ENCODE data around the gene TEKT5. TPM values are rescaled to one million over a fixed set of nuclear protein-coding genes. Genes with fewer than 3 reads are reported as not detected.
"Not testable (repeated sequence)": the region's sequence is repeated elsewhere in the genome, so short reads cannot be mapped to it uniquely, and the experiment has no call there.

TEKT5 gene
- total RNA-seq, 1 donor from 2014 or later: not detected

GRCh38 chr16:10637337-10638037 is 57.2 kb downstream of the TEKT5 start:
- no peak for DNase-seq (ENCODE audit: low read depth)

GRCh38 chr16:10635365-10636021 is 59.2 kb downstream of the TEKT5 start:
- no peak for DNase-seq (ENCODE audit: low read depth)

- DNase-seq (ENCODE audit: low read depth): not testable (repeated sequence)
Observed at GRCh38 chr16:10633429-10633828, 61.3 kb downstream of the TEKT5 start.

- no peak for DNase-seq (ENCODE audit: low read depth)
Observed at GRCh38 chr16:10631886-10632285, 62.8 kb downstream of the TEKT5 start.

GRCh38 chr16:10629592-10629963 is 65.2 kb downstream of the TEKT5 start:
- DNase-seq (ENCODE audit: low read depth): no peak

GRCh38 chr16:10625595-10626357 is 69.0 kb downstream of the TEKT5 start:
- DNase-seq (ENCODE audit: low read depth): peak; percentile 18

- no peak for DNase-seq (ENCODE audit: low read depth)
Observed at GRCh38 chr16:10624527-10624926, 70.2 kb downstream of the TEKT5 start.

GRCh38 chr16:10623059-10623458 is 71.7 kb downstream of the TEKT5 start:
- DNase-seq (ENCODE audit: low read depth): no peak

GRCh38 chr16:10622036-10622921 is 72.5 kb downstream of the TEKT5 start:
- peak; percentile 14 for DNase-seq (ENCODE audit: low read depth)

- not testable (repeated sequence) for DNase-seq (ENCODE audit: low read depth)
Observed at GRCh38 chr16:10621216-10621949, 73.3 kb downstream of the TEKT5 start.

- no peak for DNase-seq (ENCODE audit: low read depth)
Observed at GRCh38 chr16:10620120-10620519, 74.6 kb downstream of the TEKT5 start.

- DNase-seq (ENCODE audit: low read depth): no peak
Observed at GRCh38 chr16:10619271-10619849, 75.4 kb downstream of the TEKT5 start.

- DNase-seq (ENCODE audit: low read depth): no peak
Observed at GRCh38 chr16:10618710-10619209, 76.0 kb downstream of the TEKT5 start.

GRCh38 chr16:10617662-10618420 is 76.9 kb downstream of the TEKT5 start:
- DNase-seq (ENCODE audit: low read depth): no peak

- peak; percentile 74 for DNase-seq (ENCODE audit: low read depth)
Observed at GRCh38 chr16:10616756-10617640, 77.7 kb downstream of the TEKT5 start.

- DNase-seq (ENCODE audit: low read depth): no peak
Observed at GRCh38 chr16:10616419-10616755, 78.3 kb downstream of the TEKT5 start.

- no peak for DNase-seq (ENCODE audit: low read depth)
Observed at GRCh38 chr16:10614685-10615084, 80.0 kb downstream of the TEKT5 start.

- DNase-seq (ENCODE audit: low read depth): no peak
Observed at GRCh38 chr16:10613785-10614485, 80.8 kb downstream of the TEKT5 start.
